HG03280 (cell line): ENCODE results near the gene CKMT2.

ENCODE experiments used
- ATAC-seq: cut with Tn5 transposase; IDR thresholded peaks from one replicate; pipeline ENCODE4 v1.9.1; 2021; ENCODE audit warnings: mild to moderate bottlenecking, moderate library complexity; ENCODE audit not compliant: unreplicated experiment

CKMT2 gene

GRCh38 chr5:81302596-81302995 is 69.5 kb downstream of the CKMT2 start:
- no peak for ATAC-seq

DNA sequence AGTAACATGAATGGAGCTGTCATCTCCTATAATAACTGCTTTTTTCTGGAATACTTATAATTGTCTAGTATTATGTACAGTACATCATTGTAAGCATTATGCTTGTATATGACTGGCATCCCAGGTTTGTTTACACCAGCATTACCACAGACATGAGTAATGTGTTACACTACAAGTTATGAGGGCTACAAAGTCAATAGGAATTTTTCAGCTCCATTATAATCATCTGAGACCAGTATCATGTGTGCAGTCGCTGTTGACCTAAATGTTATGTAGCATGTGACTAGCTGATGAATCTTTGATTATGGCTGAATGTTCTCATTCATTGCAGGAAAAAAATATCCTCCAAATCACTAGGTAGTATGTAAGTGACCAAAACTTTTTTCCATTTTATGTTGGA is 70.4 kb downstream of the CKMT2 start:
- no peak for ATAC-seq

GRCh38 chr5:81305785-81306184 is 72.7 kb downstream of the CKMT2 start:
- ATAC-seq: no peak

GRCh38 chr5:81308836-81309235 is 75.7 kb downstream of the CKMT2 start:
- no peak for ATAC-seq

DNA sequence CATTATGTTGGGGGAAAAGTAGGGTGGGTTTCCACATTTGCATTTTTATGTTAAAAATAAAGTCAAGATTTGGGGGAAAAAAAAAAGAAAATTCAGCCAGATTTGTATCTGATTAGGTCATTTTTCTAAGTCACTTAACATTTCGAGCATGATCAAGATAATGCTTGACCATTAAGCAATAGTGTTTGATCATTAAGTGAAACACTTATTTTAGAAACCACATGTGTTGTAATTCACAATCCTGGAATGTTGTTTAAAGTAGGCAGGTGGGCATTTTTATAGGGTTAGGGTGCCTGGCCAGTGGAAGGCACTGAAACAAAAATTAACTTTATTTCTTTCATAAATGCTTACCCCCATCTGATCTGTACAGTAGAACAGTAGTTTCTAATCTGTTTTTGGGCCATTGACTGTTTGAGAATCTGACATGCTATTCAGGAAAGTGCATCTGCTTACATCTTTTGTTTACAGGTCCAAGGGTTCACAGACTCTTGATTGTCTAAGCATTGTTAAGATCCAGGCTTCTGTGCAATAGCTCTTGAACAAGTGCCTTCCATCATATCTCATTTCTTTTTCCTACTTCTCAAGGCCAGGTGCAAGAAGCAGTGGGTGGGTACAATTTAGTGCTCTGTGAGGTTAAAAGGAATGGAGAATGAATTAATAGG is 77.4 kb downstream of the CKMT2 start:
- ATAC-seq: no peak

- no peak for ATAC-seq
Measured at GRCh38 chr5:81313278-81313677, 80.2 kb downstream of the CKMT2 start.

DNA sequence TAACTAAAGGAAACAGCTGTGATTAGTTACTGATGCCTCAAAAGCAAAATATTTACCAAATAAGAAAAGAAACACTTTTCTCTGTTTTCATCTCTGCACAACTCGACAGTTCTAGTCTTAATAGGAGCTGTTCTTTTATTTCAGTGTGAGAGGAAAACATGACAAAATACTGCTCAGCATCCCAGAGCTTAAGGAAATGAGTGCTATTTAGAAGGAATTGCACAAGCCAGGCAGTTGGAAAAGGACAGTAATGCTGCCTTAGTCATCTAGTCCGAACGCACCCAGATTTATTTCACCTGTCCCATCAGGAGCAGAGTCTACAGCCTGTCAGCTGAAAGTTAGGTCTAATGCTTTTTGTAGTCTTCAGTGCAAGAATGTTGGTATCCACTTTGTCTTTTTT is 80.6 kb downstream of the CKMT2 start:
- no peak for ATAC-seq

GRCh38 chr5:81314581-81314980 is 81.5 kb downstream of the CKMT2 start:
- no peak for ATAC-seq

- ATAC-seq: no peak
Measured at GRCh38 chr5:81315336-81315735, 82.2 kb downstream of the CKMT2 start.

DNA sequence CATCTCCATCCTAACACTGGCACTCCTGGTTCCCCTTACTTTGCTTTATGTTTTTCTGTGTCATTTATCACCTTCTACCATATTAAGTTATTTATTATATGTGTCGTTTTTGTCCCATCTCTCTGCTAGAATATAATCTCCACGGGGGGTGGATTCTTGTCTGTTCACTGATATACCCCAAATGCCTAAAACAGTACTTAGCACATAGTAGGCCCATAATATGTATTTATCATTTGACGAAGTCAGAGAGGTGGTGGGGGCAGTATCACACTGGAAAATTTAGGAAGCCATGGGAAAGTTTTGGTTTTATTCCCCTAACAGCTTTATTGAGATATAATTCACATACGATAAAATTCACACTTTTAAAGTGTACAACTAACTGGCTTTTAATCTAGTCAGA is 82.7 kb downstream of the CKMT2 start:
- no peak for ATAC-seq
